Glutamatergic neuron (in vitro differentiated cells): ENCODE measurements around the gene KCNG2. TPM values are rescaled to one million over a fixed set of nuclear protein-coding genes. Genes with fewer than 3 reads are reported as not detected.

ENCODE experiments used
- DNase-seq: peaks from one replicate; pipeline ENCODE4 v3.0.0; 2022
- H3K27ac Mint-ChIP-seq: one replicate; pipeline ENCODE4 v1.8.0; 2020; ENCODE audit warnings: mild to moderate bottlenecking, mixed read lengths, inconsistent platforms; ENCODE audit not compliant: unreplicated experiment
- H3K27me3 Mint-ChIP-seq: one replicate; pipeline ENCODE4 v1.8.0; 2020; ENCODE audit warnings: mild to moderate bottlenecking, moderate library complexity, mixed read lengths, inconsistent platforms; ENCODE audit not compliant: unreplicated experiment
- H3K36me3 Mint-ChIP-seq: one replicate; pipeline ENCODE4 v1.8.0; 2020; ENCODE audit warnings: mild to moderate bottlenecking, mixed read lengths, inconsistent platforms; ENCODE audit not compliant: unreplicated experiment
- H3K4me1 Mint-ChIP-seq: one replicate; pipeline ENCODE4 v1.8.0; 2020; ENCODE audit warnings: mild to moderate bottlenecking, low read depth, mixed read lengths, inconsistent platforms; ENCODE audit not compliant: unreplicated experiment
- H3K4me3 Mint-ChIP-seq: one replicate; pipeline ENCODE4 v1.8.0; 2020; ENCODE audit warnings: mild to moderate bottlenecking, mixed read lengths, inconsistent platforms; ENCODE audit not compliant: unreplicated experiment
- H3K9me3 Mint-ChIP-seq: one replicate; pipeline ENCODE4 v1.8.0; 2020; ENCODE audit warnings: mild to moderate bottlenecking, moderate library complexity, mixed read lengths, inconsistent platforms; ENCODE audit not compliant: unreplicated experiment
- total RNA-seq: library from RNA; stranded (reverse); fragmentation: NEBNext Ultra II Directional; extraction: Animal tissue kit (Norgen Biotek cat#: 25700); gene quantifications from one replicate; pipeline ENCODE4 v1.2.1, GENCODE V29; 2021; ENCODE audit not compliant: unreplicated experiment
- TF ChIP-seq, protein P1 (sequence below): fragments of 200-600 bp; sonication (generic); IDR thresholded peaks from one replicate; pipeline ENCODE4 v1.5.0; 2021; ENCODE audit not compliant: partially characterized antibody, unreplicated experiment

KCNG2 gene
- total RNA-seq, 1 donor from 2014 or later, result 1.6 TPM

DNA sequence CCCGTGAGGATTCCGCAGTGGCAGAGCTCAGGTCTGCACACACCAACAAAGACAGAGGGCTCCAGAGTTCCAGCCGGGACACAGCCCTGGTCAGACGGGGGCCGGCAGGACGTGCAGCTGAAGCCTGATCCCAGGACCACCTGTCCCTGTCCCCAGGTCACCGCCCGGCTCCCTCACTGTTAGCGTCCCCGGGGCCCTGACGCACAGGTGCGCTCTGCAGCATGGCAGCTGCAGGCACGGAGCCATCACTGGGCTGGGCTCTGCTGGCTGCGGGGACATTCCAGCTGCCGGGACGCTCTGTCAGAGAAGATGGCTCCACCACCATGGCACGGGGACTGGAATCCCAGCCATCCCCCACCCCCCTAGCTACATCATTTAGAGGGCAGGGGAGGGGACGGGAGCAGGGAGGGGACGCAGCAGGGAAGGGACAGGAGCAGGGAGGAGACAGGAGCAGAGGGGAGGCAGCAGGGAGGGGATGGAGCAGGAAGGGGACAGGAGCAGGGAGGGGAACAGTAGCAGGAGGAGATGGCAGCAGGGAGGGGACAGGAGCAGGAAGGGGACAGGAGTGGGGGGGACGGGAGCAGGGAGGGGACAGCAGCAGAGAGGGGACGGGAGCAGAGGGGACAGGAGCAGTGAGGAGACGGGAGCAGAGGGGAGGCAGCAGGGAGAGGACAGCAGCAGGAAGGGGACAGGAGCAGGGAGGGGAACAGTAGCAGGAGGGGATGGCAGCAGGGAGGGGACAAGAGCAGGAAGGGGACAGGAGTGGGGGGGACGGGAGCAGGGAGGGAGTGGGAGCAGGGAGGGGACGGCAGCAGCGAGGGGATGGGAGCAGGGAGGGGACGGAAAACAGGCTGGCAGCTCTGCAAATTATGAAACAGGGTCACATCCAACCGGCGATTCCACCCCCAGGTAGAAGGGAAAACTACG is 113.9 kb downstream of the KCNG2 start:
- Mint-ChIP-seq H3K27ac (peak overlapping the region; percentile 75), H3K27me3 (peaks cover 13% of the 10 kb centered on the region), H3K4me3 (peak overlapping the region; percentile 4), H3K9me3 (peaks cover 21% of the 10 kb centered on the region), H3K36me3 (peaks cover 33% of the 10 kb centered on the region), H3K4me1 (peaks cover 10% of the 10 kb centered on the region)
- peak; percentile 72 for DNase-seq
- TF ChIP-seq, protein P1, sequence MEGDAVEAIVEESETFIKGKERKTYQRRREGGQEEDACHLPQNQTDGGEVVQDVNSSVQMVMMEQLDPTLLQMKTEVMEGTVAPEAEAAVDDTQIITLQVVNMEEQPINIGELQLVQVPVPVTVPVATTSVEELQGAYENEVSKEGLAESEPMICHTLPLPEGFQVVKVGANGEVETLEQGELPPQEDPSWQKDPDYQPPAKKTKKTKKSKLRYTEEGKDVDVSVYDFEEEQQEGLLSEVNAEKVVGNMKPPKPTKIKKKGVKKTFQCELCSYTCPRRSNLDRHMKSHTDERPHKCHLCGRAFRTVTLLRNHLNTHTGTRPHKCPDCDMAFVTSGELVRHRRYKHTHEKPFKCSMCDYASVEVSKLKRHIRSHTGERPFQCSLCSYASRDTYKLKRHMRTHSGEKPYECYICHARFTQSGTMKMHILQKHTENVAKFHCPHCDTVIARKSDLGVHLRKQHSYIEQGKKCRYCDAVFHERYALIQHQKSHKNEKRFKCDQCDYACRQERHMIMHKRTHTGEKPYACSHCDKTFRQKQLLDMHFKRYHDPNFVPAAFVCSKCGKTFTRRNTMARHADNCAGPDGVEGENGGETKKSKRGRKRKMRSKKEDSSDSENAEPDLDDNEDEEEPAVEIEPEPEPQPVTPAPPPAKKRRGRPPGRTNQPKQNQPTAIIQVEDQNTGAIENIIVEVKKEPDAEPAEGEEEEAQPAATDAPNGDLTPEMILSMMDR, result no peak

DNA sequence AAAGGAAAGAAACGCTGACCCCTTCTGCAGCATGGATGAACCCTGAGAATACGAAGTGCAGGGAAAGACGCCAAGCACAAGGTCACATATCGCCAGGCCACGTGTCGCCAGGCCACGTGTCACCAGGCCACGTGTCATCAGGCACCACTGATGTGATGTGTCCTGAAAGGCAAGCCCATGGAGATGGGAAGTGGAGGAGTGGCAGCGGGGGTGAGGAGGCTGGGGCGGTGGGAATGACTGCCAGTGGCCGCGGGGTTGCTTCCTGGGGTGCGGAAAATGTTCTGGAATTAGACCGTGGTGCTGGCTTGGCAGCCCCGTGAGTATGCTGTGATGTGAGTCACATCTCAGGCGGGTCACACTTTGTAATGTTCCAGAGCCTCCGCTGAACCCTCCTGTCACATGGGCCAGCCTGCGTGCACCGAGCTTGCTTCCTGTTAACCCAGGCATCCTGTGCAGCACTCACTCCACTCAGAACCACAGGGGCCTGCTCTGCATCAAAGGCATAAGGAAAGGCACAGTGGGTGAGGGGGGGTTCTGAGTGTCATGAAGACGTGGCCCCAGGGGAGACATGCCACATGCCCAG is 114.8 kb downstream of the KCNG2 start:
- H3K27me3 Mint-ChIP-seq, result peaks cover 14% of the 10 kb centered on the region
- H3K36me3 Mint-ChIP-seq, result peaks cover 36% of the 10 kb centered on the region
- H3K9me3 Mint-ChIP-seq, result peaks cover 21% of the 10 kb centered on the region
- H3K4me3 Mint-ChIP-seq, result peak overlapping the region; percentile 4
- TF ChIP-seq, protein P1, result no peak
- H3K4me1 Mint-ChIP-seq, result peaks cover 10% of the 10 kb centered on the region
- H3K27ac Mint-ChIP-seq, result peak overlapping the region; percentile 44
- DNase-seq, result no peak

DNA sequence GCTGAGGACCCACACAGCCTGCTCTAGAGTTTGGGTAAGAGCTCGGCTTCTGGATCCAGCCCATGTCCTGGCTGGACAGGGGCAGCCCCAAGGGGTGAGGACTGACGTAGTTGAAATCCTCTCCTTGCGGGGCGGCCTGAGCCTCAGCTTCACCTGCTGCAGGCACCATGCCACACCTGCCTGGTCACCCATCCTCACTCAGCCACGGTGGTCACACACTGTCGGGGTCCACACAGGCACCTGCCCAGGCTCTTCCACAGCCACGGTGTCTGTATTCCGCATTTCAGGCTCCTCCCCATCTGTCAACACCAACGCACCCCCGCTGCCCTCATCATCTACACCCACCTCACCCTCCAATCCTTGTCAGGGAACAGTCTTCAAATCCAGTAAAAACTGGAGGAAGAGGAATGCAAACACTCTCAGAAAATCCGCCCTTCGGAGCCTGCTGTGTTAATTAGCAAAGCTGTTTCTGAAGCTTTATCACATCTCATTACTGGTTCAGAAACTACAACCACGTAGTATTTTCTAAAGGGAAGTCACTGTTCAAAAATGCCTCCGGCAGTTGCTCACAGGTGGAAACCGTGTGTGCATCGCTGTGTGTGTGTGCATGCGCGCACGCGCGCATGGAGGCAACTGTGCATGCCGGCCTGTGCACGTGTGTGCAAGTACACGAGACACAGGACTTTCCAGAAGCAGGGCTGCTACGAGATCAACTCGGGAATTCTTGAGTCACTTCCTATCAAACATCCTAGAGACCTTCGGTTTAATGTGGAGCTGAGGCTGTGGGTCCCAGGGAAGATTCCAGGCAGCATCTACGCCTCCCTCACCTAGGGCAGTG is 115.5 kb downstream of the KCNG2 start:
- no peak for DNase-seq
- no peak overlapping the region for H3K4me3 Mint-ChIP-seq
- TF ChIP-seq, protein P1, result no peak
- H3K27me3 Mint-ChIP-seq, result peaks cover 17% of the 10 kb centered on the region
- peak overlapping the region; percentile 11 for H3K27ac Mint-ChIP-seq
- peaks cover 21% of the 10 kb centered on the region for H3K9me3 Mint-ChIP-seq
- H3K4me1 Mint-ChIP-seq, result peaks cover 10% of the 10 kb centered on the region
- H3K36me3 Mint-ChIP-seq, result peaks cover 29% of the 10 kb centered on the region

DNA sequence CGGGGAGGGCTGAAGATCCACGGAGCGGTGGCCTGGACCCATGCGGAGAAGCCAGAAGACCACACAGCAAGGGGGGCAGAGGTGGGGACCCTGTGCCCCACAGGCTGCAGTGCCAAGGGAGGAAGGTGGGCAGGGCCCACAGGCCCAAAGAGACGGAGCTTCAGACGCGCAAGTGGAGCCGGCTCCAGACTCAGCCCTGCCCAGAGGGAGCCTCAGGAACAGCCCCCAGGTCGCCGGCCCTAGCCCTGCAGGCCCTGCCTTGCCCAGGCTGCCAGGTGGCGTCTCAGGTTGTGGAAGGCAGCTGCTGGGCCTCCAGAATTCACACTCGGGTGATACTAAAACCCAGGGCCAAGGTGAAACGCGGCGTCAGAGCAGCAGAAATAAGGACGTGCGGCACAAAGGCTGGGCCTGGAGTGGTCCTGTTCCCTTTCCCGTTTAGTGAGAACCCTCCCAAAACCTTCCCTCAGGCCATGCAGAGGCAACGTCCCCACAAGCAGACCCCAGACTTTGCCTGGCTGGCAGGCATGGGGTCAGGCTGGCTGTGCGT is 116.9 kb downstream of the KCNG2 start:
- no peak overlapping the region for H3K27ac Mint-ChIP-seq
- H3K36me3 Mint-ChIP-seq, result peaks cover 18% of the 10 kb centered on the region
- peaks cover 10% of the 10 kb centered on the region for H3K4me1 Mint-ChIP-seq
- TF ChIP-seq, protein P1, result no peak
- H3K9me3 Mint-ChIP-seq, result peaks cover 21% of the 10 kb centered on the region
- no peak overlapping the region for H3K4me3 Mint-ChIP-seq
- peaks cover 17% of the 10 kb centered on the region for H3K27me3 Mint-ChIP-seq
- DNase-seq, result no peak
